Lung microvascular endothelial cell (primary cell): ENCODE results near the gene ZDHHC11. TPM values are rescaled to one million over a fixed set of nuclear protein-coding genes. Genes with fewer than 3 reads are reported as not detected.
"Not testable (repeated sequence)": the region's sequence is repeated elsewhere in the genome, so short reads cannot be mapped to it uniquely, and the experiment has no call there.

Experiments used
- DNase-seq, 2 donors: peaks; one replicate each; pipeline versions ENCODE4 v3.0.0 to v3.0.0-alpha.2; 2010; ENCODE audit warnings: low read depth in 2 of 2
- total RNA-seq: library from RNA; depleted of rRNA; stranded (reverse); fragments of >200 nt; gene quantifications from 2 replicates; pipeline ENCODE4 v1.2.1, GENCODE V29; 2014

The ZDHHC11 gene
- total RNA-seq, 1 donor from 2014 or later = 0.60 TPM

DNA sequence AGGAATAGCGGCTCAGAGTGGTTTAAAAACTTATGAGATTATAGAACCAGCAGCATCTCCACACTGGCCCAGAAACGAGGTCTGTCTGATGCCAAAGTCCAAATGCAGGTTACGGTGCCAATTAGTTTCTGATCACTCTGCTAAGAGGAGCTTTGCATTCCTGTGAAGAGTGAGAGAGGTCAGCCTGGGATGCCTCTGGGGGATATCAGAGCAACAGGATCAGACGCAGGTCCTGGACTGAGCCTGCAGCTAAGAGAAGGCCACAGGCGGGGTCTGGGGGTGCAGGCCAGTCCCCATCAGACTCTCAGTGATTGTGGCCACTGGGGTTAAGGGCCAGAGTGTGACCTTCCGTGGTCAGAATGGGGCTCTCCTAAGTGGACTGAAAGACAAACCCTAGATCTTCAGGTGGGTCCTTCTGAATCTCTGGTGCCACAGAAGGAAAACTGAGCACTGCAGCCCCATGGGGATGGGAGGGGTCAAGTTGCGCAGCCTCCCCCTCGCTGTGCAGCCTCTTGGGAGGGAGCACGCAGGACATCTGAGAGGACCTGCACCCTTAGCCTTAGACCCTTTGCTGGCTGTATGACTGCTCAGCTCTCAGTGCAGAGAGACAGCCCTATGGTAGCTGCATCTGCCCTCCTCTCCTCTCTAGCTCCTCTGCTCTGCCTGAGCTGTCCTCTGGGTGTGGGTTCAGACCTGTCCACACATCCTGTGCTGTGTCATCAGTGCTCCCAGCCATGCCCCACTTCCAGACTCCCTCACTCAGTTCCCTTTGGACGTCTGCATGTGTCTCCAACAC is 42.9 kb downstream of the ZDHHC11 start:
- DNase-seq = not testable (repeated sequence)

GRCh38 chr5:801472-801871 is 49.3 kb downstream of the ZDHHC11 start:
- DNase-seq = no peak

DNA sequence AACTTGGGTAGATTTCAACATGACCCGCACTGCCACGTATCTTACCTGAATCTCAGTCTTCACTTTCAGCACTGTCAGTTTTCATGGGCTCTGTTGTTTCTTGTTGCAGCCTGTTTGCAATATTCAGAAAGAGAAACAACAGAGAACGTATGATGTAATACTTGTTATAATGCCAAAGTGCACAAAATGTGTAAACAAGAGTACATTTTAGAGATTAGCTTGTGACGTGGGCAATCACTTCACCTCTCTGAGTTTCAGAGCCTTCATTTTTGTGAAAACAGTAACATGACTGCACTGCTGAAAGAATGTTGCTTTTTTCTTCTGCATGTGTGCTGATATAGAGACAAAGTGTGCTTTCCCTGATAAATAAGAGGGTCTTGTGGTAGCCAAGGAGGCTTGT is 49.7 kb downstream of the ZDHHC11 start:
- not testable (repeated sequence) for DNase-seq

DNA sequence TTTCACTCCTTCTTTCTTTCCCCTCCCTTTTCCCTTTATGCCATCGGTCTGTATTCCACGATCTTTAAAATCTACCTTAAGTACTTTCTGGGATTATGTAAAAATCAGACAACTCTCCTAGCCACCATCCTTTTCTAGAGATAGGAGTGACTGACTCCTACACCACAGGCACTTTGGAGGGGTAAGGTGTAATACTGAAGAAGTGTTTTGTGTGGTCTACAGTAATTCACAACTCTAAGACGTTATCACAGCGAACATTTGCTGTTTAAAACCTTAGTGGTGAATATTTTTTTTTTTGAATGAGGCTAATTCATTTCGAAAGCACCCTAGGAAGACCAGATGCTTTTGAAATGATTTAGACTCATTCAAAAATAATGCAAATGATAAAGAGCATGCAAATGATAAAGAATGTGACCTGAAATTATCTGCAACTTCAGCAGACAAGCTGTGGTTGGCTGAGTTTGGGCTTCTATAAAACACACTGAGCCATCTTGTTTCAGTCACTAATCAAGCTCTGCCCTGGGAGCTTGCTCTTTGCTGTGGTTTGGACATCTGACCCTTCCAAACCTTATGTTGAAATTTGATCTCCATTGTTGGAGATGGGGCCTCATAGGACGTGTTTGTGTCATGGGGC is 52.2 kb downstream of the ZDHHC11 start:
- DNase-seq = not testable (repeated sequence)

DNA sequence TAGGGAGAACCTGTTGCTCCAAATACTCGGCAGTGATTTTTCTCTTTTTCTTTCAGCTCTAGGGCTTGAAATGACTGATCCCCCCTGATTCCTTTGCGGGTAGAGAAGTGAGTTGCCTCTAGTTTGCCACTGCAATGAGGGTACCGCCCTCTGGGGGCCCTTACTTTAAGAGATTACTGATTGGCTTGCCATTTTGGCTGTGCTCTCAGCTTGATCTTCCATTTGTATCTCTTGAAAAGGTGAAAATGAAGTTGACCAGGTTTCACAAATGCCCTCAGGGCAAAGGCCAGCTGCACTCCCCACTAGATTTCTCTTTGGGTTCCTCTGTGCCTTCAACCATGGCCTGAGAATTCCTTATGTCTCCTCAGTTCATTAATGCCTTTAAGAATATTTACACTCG is 52.8 kb downstream of the ZDHHC11 start:
- DNase-seq = not testable (repeated sequence)

- not testable (repeated sequence) for DNase-seq
Observed at GRCh38 chr5:795873-796272, 54.9 kb downstream of the ZDHHC11 start.

DNA sequence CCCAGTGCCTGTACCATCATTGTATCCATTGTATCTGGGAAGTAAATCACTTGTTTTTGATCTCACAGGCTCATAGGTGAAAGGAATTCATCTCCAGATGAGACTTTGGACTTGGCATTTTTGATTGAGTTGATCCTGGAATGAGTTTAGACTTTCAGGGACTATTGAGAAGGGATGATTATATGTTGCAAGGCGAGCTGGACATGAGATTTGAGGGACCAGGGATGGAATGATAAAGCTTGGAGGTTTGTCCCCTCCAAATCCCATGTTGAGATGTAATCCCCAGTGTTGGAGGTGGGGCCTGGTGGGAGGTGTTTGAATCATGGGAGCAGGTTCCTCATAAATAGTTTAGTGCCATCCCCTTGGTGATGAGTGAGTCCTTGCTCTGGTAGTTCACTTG is 55.8 kb downstream of the ZDHHC11 start:
- not testable (repeated sequence) for DNase-seq

GRCh38 chr5:788703-789102 is 62.1 kb downstream of the ZDHHC11 start:
- not testable (repeated sequence) for DNase-seq

DNA sequence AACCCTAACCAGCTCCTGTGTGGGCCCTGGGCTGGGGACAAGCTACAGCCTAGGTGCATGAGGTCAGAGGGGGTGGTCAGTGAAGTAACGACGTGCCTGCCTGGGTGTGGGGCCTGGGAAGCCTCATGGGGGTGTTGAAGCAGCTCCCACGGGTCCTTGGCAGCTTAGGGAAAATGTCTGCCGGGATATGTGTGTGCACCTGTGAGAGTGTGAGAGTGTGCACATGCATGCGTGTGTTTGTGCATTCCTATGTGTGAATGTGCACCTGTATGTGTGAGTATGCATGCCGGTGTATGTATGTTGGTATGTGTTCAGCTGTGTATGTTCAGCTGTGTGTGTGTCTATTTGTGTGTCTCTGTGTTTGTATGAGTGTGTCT is 62.9 kb downstream of the ZDHHC11 start:
- not testable (repeated sequence) for DNase-seq

DNA sequence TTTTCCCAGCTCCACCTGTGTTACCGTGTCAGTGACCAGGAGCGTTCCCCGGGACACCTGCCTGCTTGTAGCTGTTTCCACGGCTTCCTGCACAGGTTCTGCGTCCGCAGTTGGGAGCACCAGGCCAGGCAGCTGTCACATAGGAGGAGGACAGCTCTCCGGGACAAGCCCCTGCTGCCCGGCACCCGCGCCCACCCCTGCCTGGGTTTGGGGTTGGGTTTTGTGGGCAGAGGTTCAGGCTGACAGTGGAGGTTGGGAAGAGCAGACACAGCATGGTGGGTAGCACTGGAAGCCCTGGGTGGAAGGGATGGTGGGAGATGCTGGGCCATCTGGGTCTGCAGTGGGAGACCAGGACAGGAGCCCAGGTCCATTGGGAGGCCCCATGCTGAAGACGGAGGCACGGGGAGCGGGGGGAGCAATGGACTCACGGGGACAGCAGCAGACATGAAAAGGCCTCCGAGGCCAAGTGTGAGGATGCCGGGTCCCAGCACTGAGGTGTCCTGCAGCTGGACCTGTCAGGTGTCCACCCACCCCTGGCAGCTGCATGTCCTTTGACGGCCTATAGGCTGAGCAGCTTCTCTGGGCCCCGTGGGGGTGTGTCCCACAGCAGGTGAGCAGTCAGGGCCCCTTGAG is 63.4 kb downstream of the ZDHHC11 start:
- DNase-seq = not testable (repeated sequence)

DNA sequence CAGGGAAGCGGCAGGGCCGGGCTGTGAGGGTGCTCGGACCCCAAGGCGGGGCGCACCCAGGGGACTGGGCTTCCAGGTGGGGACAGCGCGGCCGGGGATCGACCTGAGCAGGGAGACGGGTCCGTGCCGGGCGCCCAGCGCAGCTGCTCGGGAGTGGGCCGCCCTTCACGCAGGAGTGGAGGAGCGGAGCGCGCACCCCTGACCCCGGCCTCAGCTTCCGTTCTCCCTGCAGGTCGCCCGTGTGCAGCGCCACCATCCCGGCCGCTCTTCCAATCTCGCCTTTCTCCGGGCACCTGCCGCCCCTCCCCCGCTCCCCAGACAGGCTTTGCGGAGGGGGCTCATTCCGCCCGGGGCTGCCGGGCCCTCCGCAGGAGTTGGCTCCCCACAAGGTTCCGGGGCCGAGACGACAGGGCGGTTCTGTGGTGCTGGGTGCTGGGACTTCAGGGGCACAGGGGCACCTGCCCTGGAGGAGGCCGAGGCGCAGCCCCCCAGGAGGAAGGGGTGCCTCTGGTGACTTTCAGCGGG is 65.5 kb downstream of the ZDHHC11 start:
- DNase-seq = not testable (repeated sequence)

GRCh38 chr5:784428-785177 is 66.2 kb downstream of the ZDHHC11 start, which contains the start of gene ZDHHC11B:
Gene ZDHHC11B, minus strand, starts transcription at chr5:784729. Its CDS starts 17,810 bp downstream, at chr5:766919.
- peak; percentile 75 to 77 for DNase-seq

DNA sequence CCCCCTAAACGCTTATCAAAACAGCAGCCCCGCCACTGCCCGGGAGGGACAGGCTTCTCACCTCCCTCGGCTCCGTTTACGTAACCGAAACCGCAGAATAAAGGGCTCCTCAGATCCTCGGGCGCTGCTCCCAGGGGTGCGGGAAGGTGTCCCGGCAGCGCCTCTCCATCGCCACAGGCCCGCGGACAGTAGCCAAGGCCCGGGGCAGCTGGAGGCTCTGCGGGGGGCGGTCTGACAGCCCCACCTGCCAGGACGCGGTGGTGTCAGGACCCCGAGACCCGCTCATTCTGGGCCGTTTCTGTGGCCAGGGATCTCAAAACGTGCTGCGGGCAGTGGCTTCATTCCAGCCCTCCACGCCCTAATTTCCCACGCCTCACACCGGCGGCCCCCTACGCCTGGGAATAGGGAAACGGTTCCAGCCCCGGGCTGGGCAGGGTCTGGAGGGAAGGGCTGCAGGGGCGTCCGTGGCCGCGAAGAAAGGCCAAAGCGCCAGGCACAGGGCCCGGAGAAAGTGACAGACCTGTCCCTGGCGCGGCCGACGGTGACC is 66.8 kb downstream of the ZDHHC11 start:
- not testable (repeated sequence) for DNase-seq

GRCh38 chr5:783049-783802 is 67.6 kb downstream of the ZDHHC11 start:
- not testable (repeated sequence) for DNase-seq

DNA sequence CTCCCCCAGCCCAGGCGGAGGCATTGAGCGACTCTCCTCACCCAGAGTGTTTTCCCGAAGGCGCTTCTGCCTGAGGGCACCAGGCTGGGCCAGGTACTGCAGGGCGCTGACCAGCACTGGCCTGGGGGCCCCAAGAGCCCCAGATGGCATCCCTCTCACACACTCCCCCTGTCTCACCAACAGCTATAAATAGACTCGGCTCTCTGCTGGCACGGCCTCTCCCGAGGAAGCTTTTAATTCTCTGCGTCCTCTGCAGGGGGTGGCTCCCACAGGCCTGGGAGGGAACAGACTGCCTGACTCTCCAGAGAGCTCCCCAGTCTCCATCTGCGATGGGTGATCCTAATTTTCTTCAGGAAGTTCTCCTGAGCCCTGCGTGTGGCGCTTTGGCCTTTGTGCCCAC is 68.4 kb downstream of the ZDHHC11 start:
- not testable (repeated sequence) for DNase-seq

GRCh38 chr5:780571-780970 is 70.2 kb downstream of the ZDHHC11 start:
- DNase-seq = not testable (repeated sequence)

DNA sequence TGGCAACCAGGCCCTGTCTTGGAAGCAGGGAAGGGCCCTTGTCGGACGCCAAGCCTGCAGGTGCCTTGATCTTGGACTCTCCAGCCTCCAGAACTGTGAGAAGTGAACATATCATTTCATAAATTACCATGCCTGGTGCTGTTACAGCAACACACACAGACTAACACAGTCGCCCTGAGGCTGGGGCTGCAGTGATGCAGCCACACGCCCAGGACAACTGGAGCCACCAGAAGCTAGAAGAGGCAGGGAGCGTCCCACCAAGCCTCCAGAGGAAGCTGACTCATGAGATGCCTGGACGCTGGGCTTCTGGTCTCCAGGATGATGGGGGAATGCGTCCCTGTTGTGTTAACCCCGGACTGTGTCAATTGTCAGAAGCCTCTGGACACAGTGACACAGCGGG is 71.8 kb downstream of the ZDHHC11 start:
- not testable (repeated sequence) for DNase-seq

GRCh38 chr5:778421-778820 is 72.4 kb downstream of the ZDHHC11 start:
- DNase-seq = not testable (repeated sequence)

- no peak for DNase-seq
Observed at GRCh38 chr5:777756-778161, 73.0 kb downstream of the ZDHHC11 start.
